BE2C (cell line): ENCODE measurements around the gene GNAZ.

Experiments
- DNase-seq: peaks from one replicate; pipeline ENCODE4 v3.0.0-alpha.2; 2020
- H3K27me3 ChIP-seq: fragments of 250-450 bp; sonication (Bioruptor Pico); 2 replicates; pipeline ENCODE4 v1.5.1; 2020; ENCODE audit warnings: mild to moderate bottlenecking
- H3K36me3 ChIP-seq: fragments of 250-450 bp; sonication (Bioruptor Pico); 2 replicates; pipeline ENCODE4 v1.5.1; 2020; ENCODE audit warnings: mild to moderate bottlenecking
- H3K4me1 ChIP-seq: fragments of 250-450 bp; sonication (Bioruptor Pico); 2 replicates; pipeline ENCODE4 v1.5.1; 2020
- H3K4me3 ChIP-seq: 2 replicates; pipeline ENCODE4 v1.5.1; 2011; ENCODE audit warnings: low read depth, low read length
- H3K9me3 ChIP-seq: fragments of 250-450 bp; sonication (Bioruptor Pico); 2 replicates; pipeline ENCODE4 v1.5.1; 2020
- TF ChIP-seq, protein P1 (sequence below): IDR thresholded peaks from 2 replicates; pipeline ENCODE4 v1.5.1; 2012; ENCODE audit warnings: mild to moderate bottlenecking, low read depth, low read length

GNAZ gene

DNA sequence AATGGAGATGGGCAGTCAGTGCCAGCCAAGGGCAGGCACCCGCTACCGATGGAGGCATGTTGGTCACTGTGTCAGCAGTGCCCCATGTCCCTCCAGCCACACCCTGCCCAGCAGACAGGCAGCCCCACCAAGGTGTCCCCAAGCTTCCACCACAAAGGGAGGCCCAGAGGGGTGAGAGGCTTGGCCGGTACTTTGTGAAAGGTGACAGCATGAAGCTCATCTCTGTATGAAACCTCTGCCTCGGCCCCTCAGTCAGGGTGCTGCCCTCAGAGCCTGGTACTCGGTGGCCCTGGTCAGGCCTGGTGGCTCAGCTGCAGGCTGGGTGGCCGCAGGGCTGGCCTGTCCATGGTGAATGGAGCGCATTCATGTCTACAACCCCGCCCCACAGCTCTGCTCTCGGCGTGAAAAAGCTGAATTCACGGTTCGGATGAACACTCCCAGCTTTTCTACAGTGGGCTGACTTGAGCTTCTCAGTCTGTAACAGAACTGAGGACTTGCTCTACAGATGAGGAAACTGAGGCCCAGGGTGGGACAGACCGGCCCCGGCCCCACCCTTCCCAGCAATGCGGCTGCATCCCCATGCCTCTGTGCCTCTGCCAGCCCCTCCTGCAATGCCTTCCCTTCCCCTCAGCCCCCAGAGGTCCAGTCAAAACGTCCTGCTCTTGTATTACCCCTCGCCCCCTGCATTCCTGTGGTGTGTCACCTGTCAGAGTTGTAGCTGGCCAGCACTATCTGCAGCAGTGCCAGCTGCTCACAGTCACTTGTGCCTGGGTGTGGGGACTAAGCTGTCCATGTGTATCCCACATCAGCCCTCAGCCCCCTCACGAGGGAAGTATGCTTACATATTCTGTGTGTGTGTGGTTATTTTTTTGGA is 43.8 kb downstream of the GNAZ start:
- no peak for DNase-seq
- Histone ChIP-seq H3K36me3 (no peaks in the 10 kb centered on the region), H3K27me3 (no peaks in the 10 kb centered on the region), H3K9me3 (no peaks in the 10 kb centered on the region), H3K4me3 (no peak overlapping the region), H3K4me1 (peaks cover 40% of the 10 kb centered on the region)
- TF ChIP-seq, protein P1, sequence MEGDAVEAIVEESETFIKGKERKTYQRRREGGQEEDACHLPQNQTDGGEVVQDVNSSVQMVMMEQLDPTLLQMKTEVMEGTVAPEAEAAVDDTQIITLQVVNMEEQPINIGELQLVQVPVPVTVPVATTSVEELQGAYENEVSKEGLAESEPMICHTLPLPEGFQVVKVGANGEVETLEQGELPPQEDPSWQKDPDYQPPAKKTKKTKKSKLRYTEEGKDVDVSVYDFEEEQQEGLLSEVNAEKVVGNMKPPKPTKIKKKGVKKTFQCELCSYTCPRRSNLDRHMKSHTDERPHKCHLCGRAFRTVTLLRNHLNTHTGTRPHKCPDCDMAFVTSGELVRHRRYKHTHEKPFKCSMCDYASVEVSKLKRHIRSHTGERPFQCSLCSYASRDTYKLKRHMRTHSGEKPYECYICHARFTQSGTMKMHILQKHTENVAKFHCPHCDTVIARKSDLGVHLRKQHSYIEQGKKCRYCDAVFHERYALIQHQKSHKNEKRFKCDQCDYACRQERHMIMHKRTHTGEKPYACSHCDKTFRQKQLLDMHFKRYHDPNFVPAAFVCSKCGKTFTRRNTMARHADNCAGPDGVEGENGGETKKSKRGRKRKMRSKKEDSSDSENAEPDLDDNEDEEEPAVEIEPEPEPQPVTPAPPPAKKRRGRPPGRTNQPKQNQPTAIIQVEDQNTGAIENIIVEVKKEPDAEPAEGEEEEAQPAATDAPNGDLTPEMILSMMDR: no peak

DNA sequence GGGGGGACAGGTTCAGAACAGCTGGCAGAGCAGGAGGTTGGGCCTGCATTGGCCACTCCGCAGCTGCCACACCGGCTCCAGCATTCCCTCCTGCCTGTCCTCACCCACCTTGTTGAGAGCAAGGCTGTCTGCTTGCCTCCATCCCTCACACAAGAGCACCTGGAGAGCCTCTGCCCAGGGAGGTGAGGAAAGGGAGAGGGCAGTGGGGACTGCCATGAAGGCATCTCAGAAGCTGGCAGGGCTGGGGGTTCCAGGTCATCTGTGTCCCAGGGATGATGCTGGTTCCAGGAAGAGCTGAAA is 44.4 kb downstream of the GNAZ start:
- Histone ChIP-seq H3K4me1 (peaks cover 40% of the 10 kb centered on the region), H3K4me3 (no peak overlapping the region)

DNA sequence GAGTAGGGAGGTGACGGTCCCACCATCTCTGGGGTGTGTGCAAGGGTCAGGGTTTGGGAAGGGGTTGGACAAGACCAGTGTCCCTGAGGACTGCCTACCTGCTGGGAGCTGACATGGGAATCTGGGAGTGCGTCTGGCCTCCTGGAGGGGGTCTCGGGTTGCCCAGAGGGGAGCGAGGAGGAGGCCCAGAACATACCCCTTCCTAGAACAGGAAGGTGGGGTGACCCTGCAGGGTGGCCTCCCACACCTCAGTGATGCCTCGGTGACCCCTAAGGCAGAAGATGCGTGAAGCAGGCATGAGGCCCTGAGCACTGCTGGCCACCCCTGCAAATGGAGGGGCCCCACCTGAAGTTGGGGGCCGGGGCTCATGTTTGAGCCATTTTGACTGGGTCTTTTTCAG is 45.0 kb downstream of the GNAZ start:
- DNase-seq: no peak
- Histone ChIP-seq H3K9me3 (no peaks in the 10 kb centered on the region), H3K36me3 (no peaks in the 10 kb centered on the region), H3K4me1 (peaks cover 33% of the 10 kb centered on the region), H3K4me3 (no peak overlapping the region), H3K27me3 (no peaks in the 10 kb centered on the region)
- TF ChIP-seq, protein P1: no peak

More for the DNA sequence above, 44.4 kb downstream of the GNAZ start:
- Histone ChIP-seq H3K27me3 (no peaks in the 10 kb centered on the region), H3K9me3 (no peaks in the 10 kb centered on the region), H3K36me3 (no peaks in the 10 kb centered on the region)
- TF ChIP-seq, protein P1: no peak
- no peak for DNase-seq

DNA sequence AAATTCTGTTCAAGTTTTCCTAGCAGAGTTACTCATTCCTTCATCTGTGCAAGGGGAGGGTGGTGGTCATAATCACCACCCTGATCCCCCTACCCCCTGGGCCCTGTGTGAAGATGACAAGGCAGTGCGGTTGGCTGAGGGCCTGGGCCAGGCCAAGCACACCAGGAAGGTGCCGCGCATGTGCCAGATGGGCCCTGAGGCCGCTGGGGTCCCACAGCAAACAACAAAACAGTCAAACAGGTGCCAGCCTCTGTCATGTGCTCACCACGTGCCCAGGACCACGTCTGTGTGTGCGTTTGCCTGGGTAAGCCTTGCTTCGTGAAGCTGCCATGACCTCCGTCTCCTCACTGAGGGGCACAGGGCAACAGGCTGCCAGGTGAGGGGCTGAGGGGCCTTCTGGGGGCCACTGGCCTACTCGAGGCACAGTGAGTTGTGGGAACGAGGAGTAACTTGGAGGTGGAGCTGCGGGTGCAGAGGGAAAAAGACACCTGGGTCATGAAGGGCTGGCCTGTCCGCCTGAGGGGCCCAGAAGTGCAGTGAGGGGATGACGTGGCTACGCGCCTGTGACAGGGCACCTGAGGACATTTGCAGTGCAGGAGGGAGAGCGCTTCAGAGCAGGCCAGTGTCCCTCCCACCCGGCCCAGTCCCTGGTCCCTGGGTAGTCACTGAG is 45.6 kb downstream of the GNAZ start:
- peaks cover 27% of the 10 kb centered on the region for H3K4me1 ChIP-seq
- H3K4me3 ChIP-seq: no peak overlapping the region
- H3K27me3 ChIP-seq: no peaks in the 10 kb centered on the region
- H3K36me3 ChIP-seq: no peaks in the 10 kb centered on the region
- no peak for DNase-seq
- TF ChIP-seq, protein P1: no peak
- H3K9me3 ChIP-seq: no peaks in the 10 kb centered on the region

DNA sequence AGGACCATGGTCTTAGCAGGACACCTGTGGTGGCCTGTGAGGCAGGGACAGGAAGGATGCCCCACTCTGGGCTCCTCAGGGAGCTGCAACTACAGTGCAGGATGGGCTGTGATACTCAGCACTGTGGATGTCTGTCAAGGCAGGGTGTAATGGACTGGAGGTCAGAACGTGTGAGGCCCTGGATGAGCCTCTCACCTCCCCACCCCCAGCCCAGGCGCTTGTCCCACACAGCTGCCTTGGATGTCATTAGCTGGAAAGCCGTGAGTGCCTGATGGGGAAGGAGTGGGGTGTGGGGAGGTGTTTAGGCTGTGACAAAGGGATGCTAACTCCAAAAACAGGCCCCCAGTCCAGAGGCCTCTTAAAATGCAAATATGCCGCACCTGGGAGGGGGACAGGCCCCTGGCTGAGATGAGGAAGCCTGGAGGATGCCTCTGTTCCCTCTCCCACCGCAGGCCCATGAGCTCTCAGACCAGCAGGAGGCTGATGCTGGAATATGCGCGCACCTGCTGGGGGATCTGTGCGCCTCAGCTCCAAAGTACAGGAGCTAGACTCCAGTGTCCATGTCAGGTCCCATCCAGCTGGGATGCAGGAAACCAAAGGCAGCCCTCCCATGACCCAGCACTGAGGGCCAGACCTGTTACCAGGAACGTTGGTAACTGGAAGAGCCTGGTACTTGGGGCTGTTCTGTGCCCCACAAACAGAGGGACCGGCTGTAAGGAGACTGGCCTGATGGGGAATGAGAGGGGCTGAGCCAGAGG is 46.4 kb downstream of the GNAZ start:
- TF ChIP-seq, protein P1: no peak
- Histone ChIP-seq H3K27me3 (no peaks in the 10 kb centered on the region), H3K36me3 (no peaks in the 10 kb centered on the region), H3K9me3 (no peaks in the 10 kb centered on the region), H3K4me3 (no peak overlapping the region), H3K4me1 (peaks cover 20% of the 10 kb centered on the region)
- DNase-seq: no peak
